Measurements from ENCODE around the gene ZHX3.

ZHX3 gene

GRCh38 chr20:41290804-41291389 lies 26.6 kb downstream of the ZHX3 start:
- DNase-seq, result no peak

GRCh38 chr20:41287327-41287726 lies 30.2 kb downstream of the ZHX3 start:
- peak; percentile 11 for DNase-seq

- DNase-seq, result no peak
These were observed 31.2 kb downstream of the ZHX3 start for GRCh38 chr20:41286240-41286851.

GRCh38 chr20:41279546-41280225 lies 37.8 kb downstream of the ZHX3 start:
- DNase-seq, result no peak

GRCh38 chr20:41278936-41279335 lies 38.6 kb downstream of the ZHX3 start:
- DNase-seq, result no peak

GRCh38 chr20:41277049-41277448 lies 40.5 kb downstream of the ZHX3 start:
- no peak for DNase-seq

DNA sequence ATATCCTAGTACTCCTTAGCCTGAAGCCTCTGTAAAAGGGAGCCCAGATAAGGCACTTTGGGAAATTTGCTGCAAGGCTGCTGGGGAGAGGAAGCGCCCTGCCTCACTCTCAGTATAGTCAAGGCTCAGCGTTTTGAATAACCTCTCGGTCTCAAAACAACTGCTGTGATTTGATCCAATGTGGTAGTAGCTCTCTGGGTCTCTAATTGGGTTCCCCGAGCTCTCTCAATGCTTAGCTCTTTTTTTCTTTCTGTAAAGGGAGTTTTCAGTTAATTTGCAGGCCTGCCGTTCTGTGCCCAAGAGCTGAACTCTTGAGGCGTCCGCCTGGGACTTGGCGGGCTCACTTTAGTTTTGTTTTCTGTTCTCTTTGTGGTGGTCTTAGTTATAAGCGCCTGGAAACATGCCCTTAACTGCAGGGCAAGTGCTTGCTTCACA lies 41.2 kb downstream of the ZHX3 start:
- DNase-seq, result no peak

GRCh38 chr20:41275301-41275731 lies 42.2 kb downstream of the ZHX3 start:
- no peak for DNase-seq

GRCh38 chr20:41274152-41274551 lies 43.4 kb downstream of the ZHX3 start:
- DNase-seq, result no peak

DNA sequence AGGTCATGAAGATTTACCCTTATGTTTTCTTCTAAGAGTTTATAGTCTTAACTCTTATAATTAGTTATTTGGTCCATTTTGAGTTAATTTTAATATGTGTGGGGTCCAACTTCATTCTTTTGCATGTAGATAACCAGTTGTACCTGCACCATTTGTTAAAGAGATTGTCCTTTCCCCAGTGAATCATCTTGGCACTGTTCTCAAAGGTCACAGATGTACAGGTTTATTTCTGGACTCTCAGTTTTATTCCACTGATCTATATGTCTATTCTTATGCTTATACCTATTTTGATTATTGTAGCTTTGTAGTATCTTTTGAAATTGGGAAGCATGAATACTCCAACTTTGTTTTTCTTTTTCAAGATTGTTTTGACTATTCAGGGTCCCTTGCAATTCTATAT lies 44.1 kb downstream of the ZHX3 start:
- no peak for DNase-seq

DNA sequence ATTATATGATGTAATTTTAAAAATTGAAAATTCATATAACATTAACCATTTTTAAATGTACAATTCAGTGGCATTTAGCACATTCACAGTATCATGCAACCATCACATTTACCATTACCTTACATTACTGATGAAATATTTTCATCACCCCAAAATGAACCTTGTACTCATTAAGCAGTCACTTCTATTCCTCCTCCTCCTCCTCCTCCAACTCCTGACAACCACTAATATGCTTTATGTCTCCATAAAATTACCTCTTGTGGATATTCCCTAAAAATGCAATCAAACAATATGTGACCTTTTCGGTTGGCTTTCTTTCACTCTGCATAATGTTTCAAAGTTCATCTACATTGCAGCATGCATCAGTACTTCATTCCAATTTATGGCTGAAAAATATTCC lies 45.2 kb downstream of the ZHX3 start:
- no peak for DNase-seq

- no peak for DNase-seq
These were observed 48.4 kb downstream of the ZHX3 start for GRCh38 chr20:41268917-41269652.

DNA sequence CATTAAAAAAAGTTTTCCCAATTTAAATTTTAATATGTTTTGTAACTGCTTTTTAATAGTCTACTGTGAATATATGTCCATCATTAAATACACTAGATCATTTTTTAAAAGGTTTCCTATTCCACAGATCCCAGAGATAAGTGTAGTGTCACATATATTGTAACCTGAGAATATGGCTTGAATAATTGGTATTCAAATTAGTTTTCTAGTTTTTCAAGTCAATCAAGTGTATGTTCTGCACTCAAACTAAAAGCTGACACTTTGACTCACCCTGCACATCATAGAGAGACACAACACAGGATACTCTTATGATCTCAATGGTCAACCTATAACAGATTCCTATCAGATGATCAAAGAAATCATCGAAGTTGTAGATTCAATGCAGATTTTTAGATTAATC lies 49.1 kb downstream of the ZHX3 start:
- DNase-seq, result no peak

- DNase-seq, result no peak
These were observed 51.6 kb downstream of the ZHX3 start for GRCh38 chr20:41265938-41266337.

GRCh38 chr20:41264819-41265218 lies 52.7 kb downstream of the ZHX3 start:
- DNase-seq, result no peak

DNA sequence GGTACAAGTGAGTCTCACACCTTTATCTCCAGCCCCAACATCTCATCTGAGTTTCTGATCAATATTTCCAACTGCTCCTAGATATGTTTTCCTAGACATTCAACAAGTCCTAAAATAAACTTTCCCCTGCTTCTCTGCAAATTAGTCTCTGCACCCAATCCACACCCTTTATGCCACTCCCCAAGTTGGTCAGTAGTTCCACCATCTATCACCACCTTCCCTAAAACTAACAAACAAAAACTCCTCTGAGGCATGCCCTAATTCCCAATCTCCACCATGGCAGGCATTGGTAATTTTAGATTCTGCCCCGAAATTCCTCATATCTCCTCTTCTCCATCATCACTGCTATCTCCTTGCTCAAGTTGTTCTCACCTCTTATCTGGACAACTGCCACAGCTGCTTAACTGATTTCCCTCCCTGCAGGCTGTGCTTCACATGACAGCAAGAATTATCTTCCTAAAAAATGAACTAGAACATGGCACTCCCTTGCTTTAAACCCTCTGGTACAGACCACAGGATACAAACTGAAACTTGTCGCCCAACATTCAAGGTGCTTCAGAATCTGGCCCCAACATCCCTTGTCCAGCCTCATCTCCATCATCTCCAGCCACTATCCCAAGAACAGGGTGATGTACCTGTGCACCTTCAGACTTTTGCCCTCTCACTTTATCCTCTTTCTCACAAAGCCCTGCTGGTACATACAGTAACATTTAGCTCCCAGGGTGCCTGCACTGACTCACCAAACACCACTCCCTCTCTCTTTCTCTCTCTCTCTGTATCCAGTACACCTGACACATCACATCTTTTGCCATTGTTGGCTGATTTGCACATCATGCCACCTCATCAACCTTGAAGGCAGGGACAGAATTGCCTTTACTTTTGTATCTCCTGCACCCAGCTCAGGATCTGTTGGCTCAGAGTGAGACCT lies 55.5 kb downstream of the ZHX3 start:
- no peak for DNase-seq

DNA sequence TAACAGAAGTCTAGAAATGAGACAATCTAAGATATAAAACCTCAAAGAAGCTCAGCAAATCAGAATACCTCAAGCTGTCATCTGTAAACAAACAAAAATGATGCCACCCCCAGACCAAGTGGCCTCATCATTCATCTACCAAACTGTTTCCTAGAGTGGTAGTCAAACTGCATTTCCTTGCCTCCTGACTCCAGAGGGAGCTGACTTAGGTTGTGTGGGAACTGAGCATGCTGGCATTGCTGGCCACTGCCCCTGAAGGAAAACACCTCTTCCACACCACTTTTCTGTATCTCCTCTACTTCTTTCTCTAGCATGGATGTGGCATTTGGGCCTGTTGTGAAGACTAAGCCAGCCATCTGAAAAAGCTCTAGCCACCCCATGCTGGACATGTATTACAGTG lies 56.3 kb downstream of the ZHX3 start:
- DNase-seq, result no peak

GRCh38 chr20:41260734-41261220 lies 56.8 kb downstream of the ZHX3 start:
- DNase-seq, result no peak

GRCh38 chr20:41259309-41259708 lies 58.2 kb downstream of the ZHX3 start:
- DNase-seq, result no peak

DNA sequence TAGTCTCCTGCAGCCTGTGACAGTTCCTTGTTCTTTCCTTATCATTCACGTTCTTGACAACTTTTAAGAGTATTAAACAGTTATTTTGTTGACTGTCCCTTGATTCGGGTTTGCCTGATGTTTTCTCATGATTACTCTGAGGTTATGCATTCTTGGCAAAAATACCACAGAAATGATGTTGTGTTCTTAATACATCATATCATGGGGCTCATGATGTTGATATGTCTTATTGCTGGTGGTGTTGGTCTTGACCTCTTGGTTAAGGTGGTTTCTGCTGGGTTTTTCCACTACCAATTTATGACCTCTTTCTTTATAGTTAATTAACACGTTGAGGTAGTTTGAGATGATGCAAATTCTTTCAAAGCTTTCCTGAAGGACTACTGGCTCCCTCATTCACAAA lies 59.1 kb downstream of the ZHX3 start:
- DNase-seq, result no peak

- DNase-seq, result no peak
These were observed 61.0 kb downstream of the ZHX3 start for GRCh38 chr20:41256516-41256915.

- DNase-seq, result no peak
These were observed 61.9 kb downstream of the ZHX3 start for GRCh38 chr20:41255655-41256054.

All from stimulated activated CD4-positive, alpha-beta T cell treated with anti-CD3 and anti-CD28 coated beads, Interleukin-1b, Interleukin-23, amount 100 ng/mL, for 48 hours (primary cell).